LoVo (cell line): Measurements from ENCODE around the gene WDR77.
A peak's percentile ranks its signal among the peaks of the same experiment; 100 is the strongest.

Experiments
- DNase-seq: peaks from one replicate; pipeline ENCODE4 v3.0.0-alpha.2; 2016; ENCODE audit warnings: low spot score

The WDR77 gene

GRCh38 chr1:111469539-111469938 is 20.5 kb upstream of the WDR77 start:
- DNase-seq, result no peak

GRCh38 chr1:111468717-111469100 is 19.7 kb upstream of the WDR77 start:
- DNase-seq, result no peak

GRCh38 chr1:111467865-111468716 is 19.0 kb upstream of the WDR77 start:
- DNase-seq, result no peak

GRCh38 chr1:111466480-111466879 is 17.4 kb upstream of the WDR77 start:
- no peak for DNase-seq

- DNase-seq, result no peak
Observed at GRCh38 chr1:111465754-111466153, 16.7 kb upstream of the WDR77 start.

- peak; percentile 28 for DNase-seq
Observed at GRCh38 chr1:111463029-111463683, 14.1 kb upstream of the WDR77 start.

- no peak for DNase-seq
Observed at GRCh38 chr1:111462370-111463028, 13.4 kb upstream of the WDR77 start.

GRCh38 chr1:111461765-111462164 is 12.7 kb upstream of the WDR77 start:
- no peak for DNase-seq

GRCh38 chr1:111455642-111456031 is 6.6 kb upstream of the WDR77 start:
- no peak for DNase-seq

GRCh38 chr1:111454859-111455641 is 6.0 kb upstream of the WDR77 start:
- no peak for DNase-seq

GRCh38 chr1:111453706-111454105 is 4.7 kb upstream of the WDR77 start:
- no peak for DNase-seq

- no peak for DNase-seq
Observed at GRCh38 chr1:111452581-111452980, 3.5 kb upstream of the WDR77 start.

GRCh38 chr1:111450185-111450584 is 1.1 kb upstream of the WDR77 start:
- DNase-seq, result no peak

GRCh38 chr1:111449703-111450017 is 604 bp upstream of the WDR77 start:
- DNase-seq, result no peak

- DNase-seq, result no peak
Observed at GRCh38 chr1:111448482-111448917, 556 bp downstream of the WDR77 start.

GRCh38 chr1:111446967-111447892 is 1.8 kb downstream of the WDR77 start:
- no peak for DNase-seq

GRCh38 chr1:111446546-111446945 is 2.5 kb downstream of the WDR77 start:
- DNase-seq, result no peak

GRCh38 chr1:111444031-111444430 is 5.0 kb downstream of the WDR77 start:
- no peak for DNase-seq

- no peak for DNase-seq
Observed at GRCh38 chr1:111442457-111442856, 6.6 kb downstream of the WDR77 start.

- DNase-seq, result no peak
Observed at GRCh38 chr1:111441573-111442192, 7.4 kb downstream of the WDR77 start.
